Osteocyte (in vitro differentiated cells): Measurements from ENCODE around the gene HSD17B10. TPM values are rescaled to one million over a fixed set of nuclear protein-coding genes. Genes with fewer than 3 reads are reported as not detected.

Source experiments
- microRNA-seq: library from miRNA; unstranded; fragments of <30 nt; microRNA quantifications from one replicate; pipeline ENCODE4 v1.1.0, GENCODE V29; 2020; ENCODE audit not compliant: unreplicated experiment
- total RNA-seq: library from RNA; stranded (reverse); gene quantifications from 2 replicates; pipeline ENCODE4 v1.2.1, GENCODE V29; 2021

Gene HSD17B10
- total RNA-seq, 1 donor from 2014 or later = 87.1 TPM

Small RNA genes lying within 50 kb of the gene (microRNA-seq; reads per million reads assigned to microRNA genes)
- gene MIR6857 = not detected

Other genes starting within 250 kb of the HSD17B10 start
- gene KDM5C, start 209.2 kb downstream of the HSD17B10 start, total RNA-seq = 87.9 and 88.9 TPM in 2 replicates
- gene IQSEC2, start 152.8 kb downstream of the HSD17B10 start, total RNA-seq = 8.1 and 8.8 TPM in 2 replicates
- gene SMC1A, start 11.7 kb downstream of the HSD17B10 start, total RNA-seq = 56.7 and 63.8 TPM in 2 replicates
- 0.47 and 0.59 TPM in 2 replicates for gene RIBC1, start 11.5 kb downstream of the HSD17B10 start, total RNA-seq